NCI-H1092 (cell line): ENCODE data around the gene FUNDC1.

Experiments
- DNase-seq: peaks from one replicate; lab custom pipeline; 2025; lab: John Stamatoyannopoulos, UW

FUNDC1 gene

DNA sequence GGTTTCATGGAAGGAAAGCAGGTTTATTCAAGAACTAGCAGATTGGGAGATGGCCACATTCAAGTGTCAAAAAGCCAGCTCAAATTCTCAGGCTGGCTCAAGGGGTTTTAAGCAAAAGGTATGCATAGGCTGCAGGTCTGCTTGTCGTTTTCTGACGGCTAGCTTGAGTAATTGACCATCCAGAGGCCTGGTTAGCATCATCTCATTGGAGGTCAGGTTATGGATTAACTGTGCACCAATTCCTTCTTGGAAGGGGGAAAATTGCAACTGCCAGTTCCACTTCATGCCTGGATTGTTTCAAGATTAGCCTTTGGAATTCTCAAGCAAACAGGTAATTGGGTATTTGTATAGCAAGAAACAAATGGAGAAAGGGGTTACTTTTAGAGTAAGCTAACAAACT is 62.1 kb downstream of the FUNDC1 start:
- no peak for DNase-seq

DNA sequence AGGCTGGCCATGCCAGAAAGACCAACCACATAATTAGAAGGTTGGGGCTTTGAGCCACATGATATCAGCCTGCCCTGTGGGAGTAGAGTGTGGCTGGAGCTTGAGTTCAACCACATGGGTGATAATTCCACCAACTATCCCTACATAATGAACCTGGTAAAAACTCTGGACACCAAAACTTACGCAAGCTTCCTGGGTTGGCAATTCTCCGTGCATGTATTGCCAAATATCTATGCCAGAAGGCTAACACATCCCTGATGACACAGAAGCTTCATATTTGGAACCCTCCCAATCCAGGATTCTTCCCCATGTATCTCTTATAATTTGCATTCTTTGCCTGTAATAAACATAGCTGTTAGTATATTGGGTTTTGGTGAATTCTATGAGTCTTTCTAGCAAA is 68.2 kb downstream of the FUNDC1 start:
- no peak for DNase-seq
